ENCODE results near the gene COL2A1. TPM values are rescaled to one million over a fixed set of nuclear protein-coding genes. Genes with fewer than 3 reads are reported as not detected.

Gene COL2A1
- total RNA-seq, 1 experiment from 2014 or later: 1.4 TPM

DNA sequence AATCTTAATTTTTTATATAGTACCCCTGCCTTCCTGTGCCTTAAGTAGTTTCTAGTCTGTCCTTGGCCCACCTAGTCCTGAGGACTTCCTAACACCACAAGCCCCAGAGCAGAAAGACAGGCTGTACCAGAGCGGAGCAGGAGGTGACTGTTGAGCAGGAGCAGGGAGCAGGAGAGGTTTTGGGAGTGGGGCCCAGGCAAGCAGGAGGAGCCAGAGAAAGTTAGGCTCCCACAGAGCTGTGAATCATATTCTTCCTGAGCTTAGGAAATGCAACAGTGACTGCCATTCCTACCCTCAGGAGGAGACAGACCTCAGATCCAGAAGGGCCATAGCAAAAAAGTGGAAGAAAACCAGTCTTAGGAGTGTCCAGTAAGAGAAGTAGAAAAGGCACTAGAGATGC, 28.3 kb upstream of the COL2A1 start:
- no peak for TF ChIP-seq TCF7L2 (IDR thresholded peaks at IDR 0.05; ENCODE audit: low read depth, low read length)
- TF ChIP-seq, protein P1, sequence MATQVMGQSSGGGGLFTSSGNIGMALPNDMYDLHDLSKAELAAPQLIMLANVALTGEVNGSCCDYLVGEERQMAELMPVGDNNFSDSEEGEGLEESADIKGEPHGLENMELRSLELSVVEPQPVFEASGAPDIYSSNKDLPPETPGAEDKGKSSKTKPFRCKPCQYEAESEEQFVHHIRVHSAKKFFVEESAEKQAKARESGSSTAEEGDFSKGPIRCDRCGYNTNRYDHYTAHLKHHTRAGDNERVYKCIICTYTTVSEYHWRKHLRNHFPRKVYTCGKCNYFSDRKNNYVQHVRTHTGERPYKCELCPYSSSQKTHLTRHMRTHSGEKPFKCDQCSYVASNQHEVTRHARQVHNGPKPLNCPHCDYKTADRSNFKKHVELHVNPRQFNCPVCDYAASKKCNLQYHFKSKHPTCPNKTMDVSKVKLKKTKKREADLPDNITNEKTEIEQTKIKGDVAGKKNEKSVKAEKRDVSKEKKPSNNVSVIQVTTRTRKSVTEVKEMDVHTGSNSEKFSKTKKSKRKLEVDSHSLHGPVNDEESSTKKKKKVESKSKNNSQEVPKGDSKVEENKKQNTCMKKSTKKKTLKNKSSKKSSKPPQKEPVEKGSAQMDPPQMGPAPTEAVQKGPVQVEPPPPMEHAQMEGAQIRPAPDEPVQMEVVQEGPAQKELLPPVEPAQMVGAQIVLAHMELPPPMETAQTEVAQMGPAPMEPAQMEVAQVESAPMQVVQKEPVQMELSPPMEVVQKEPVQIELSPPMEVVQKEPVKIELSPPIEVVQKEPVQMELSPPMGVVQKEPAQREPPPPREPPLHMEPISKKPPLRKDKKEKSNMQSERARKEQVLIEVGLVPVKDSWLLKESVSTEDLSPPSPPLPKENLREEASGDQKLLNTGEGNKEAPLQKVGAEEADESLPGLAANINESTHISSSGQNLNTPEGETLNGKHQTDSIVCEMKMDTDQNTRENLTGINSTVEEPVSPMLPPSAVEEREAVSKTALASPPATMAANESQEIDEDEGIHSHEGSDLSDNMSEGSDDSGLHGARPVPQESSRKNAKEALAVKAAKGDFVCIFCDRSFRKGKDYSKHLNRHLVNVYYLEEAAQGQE (IDR thresholded peaks at IDR 0.05; ENCODE audit: insufficient read depth in 1 of 2, low read depth in 2 of 2, low read length in 1 of 2): no peak
- TF ChIP-seq POLR2AphosphoS5 (IDR thresholded peaks at IDR 0.05; ENCODE audit: low read depth, low read length): no peak
- TF ChIP-seq, protein P2, sequence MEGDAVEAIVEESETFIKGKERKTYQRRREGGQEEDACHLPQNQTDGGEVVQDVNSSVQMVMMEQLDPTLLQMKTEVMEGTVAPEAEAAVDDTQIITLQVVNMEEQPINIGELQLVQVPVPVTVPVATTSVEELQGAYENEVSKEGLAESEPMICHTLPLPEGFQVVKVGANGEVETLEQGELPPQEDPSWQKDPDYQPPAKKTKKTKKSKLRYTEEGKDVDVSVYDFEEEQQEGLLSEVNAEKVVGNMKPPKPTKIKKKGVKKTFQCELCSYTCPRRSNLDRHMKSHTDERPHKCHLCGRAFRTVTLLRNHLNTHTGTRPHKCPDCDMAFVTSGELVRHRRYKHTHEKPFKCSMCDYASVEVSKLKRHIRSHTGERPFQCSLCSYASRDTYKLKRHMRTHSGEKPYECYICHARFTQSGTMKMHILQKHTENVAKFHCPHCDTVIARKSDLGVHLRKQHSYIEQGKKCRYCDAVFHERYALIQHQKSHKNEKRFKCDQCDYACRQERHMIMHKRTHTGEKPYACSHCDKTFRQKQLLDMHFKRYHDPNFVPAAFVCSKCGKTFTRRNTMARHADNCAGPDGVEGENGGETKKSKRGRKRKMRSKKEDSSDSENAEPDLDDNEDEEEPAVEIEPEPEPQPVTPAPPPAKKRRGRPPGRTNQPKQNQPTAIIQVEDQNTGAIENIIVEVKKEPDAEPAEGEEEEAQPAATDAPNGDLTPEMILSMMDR (IDR thresholded peaks at IDR 0.05): no peak
- no peak for TF ChIP-seq SIN3A (IDR thresholded peaks at IDR 0.05; ENCODE audit: borderline replicate concordance, insufficient read depth, low read depth, low read length)
- no peaks in the 10 kb centered on the region for H3K9me3 ChIP-seq (ENCODE audit: control insufficient read depth, insufficient read depth, low read depth, low read length)
- no peaks in the 10 kb centered on the region for H3K27me3 ChIP-seq (ENCODE audit: control insufficient read depth, insufficient read depth, low read length)
- DNase-seq (ENCODE audit: low read depth, low spot score) (no peak), ATAC-seq (no peak)
- H3K4me3 ChIP-seq (ENCODE audit: low read depth in 2 of 2, low read length in 2 of 2): no peak overlapping the region
- H3K36me3 ChIP-seq (ENCODE audit: control insufficient read depth, insufficient read depth, low read length): no peaks in the 10 kb centered on the region
- ChIA-PET CTCF (no interaction called here), POLR2A (no interaction called here)
- intact Hi-C loops (cut with micrococcal nuclease; ENCODE audit: unreplicated experiment): no loop called here
- BruUV-seq (replicated peaks): no TSS peak
- H3K4me1 ChIP-seq (ENCODE audit: control insufficient read depth, insufficient read depth, low read length): peaks cover 6% of the 10 kb centered on the region; the same call in 1 of the 2 replicates
- in situ Hi-C loops (cut with HindIII; ENCODE audit: low pct_unique_long_range_greater_than_20kb, low sequenced_read_pairs): no loop called here
- no peak overlapping the region for H3K27ac ChIP-seq (ENCODE audit: low read length)

DNA sequence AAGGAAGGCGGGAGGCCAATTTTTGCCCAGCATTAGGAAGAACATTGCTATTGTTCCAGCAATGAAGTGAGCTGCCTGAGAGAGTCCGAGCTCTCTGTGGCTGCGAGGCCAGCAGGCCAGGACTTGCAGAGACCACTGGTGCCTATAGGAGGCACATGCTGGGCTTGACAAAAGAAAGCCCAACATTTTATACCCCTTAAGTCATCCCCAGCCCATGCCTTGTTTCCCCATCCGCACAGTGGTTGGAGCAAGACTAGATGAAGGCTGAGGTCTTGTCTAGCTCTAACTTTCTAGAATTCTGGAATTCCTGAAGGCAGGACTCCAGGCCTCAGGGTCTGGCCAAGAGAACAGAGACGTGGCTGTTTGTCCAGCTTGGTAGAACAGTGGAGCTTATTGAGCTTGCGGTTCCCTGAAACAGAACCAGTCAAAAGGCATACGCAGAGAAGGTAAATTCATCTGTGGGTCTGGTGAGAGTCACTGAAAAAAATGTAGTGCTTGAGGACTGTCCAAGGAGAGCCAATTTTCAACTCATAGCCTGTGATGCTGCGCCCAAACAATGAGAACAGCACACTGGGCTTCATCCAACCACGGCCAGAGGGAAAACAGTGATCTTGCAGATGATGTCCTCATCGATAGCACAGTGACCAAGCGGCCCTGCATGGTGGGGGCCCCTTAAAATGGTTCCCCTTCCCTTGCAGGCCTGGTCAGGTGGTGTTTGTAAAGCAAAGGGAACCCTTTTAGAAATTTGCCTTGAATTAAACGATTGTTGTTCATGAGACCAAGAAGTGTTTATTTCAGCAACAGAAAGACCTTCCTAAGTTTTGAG, 27.1 kb upstream of the COL2A1 start:
- CTCF ChIA-PET: no interaction called here
- Histone ChIP-seq H3K4me3 (ENCODE audit: low read depth in 2 of 2, low read length in 2 of 2) (no peak overlapping the region), H3K9me3 (ENCODE audit: control insufficient read depth, insufficient read depth, low read depth, low read length) (no peaks in the 10 kb centered on the region), H3K36me3 (ENCODE audit: control insufficient read depth, insufficient read depth, low read length) (no peaks in the 10 kb centered on the region), H3K27me3 (ENCODE audit: control insufficient read depth, insufficient read depth, low read length) (no peaks in the 10 kb centered on the region), H3K4me1 (ENCODE audit: control insufficient read depth, insufficient read depth, low read length) (peaks cover 6% of the 10 kb centered on the region; the same call in 1 of the 2 replicates), H3K27ac (ENCODE audit: low read length) (no peak overlapping the region)
- TF ChIP-seq, protein P1 (IDR thresholded peaks at IDR 0.05; ENCODE audit: insufficient read depth in 1 of 2, low read depth in 2 of 2, low read length in 1 of 2): no peak
- TF ChIP-seq POLR2AphosphoS5 (IDR thresholded peaks at IDR 0.05; ENCODE audit: low read depth, low read length) (no peak), SIN3A (IDR thresholded peaks at IDR 0.05; ENCODE audit: borderline replicate concordance, insufficient read depth, low read depth, low read length) (no peak), TCF7L2 (IDR thresholded peaks at IDR 0.05; ENCODE audit: low read depth, low read length) (no peak)
- TF ChIP-seq, protein P2 (IDR thresholded peaks at IDR 0.05): no peak
- ATAC-seq: no peak
- intact Hi-C loops (cut with micrococcal nuclease; ENCODE audit: unreplicated experiment): no loop called here
- no peak for DNase-seq (ENCODE audit: low read depth, low spot score)
- in situ Hi-C loops (cut with HindIII; ENCODE audit: low pct_unique_long_range_greater_than_20kb, low sequenced_read_pairs): no loop called here
- POLR2A ChIA-PET: interaction anchor here (0.6 kb wide), 1 partner anchor 68 kb away, joined by 3 read pairs; no protein-coding TSS in a partner anchor
- BruUV-seq (replicated peaks): no TSS peak
